Gastrocnemius medialis (tissue), 4 donors: Measurements from ENCODE around the gene MYL12B. TPM values are rescaled to one million over a fixed set of nuclear protein-coding genes. Genes with fewer than 3 reads are reported as not detected.

Source experiments
- ATAC-seq, 2 donors: fragments of 150-250 bp; one replicate each; pipeline ENCODE4 v1.9.1; 2016
- DNase-seq, 2 donors: peaks; one replicate each; pipeline ENCODE4 v3.0.0-alpha.2; 2019
- H3K27ac ChIP-seq, 4 donors: fragments of 200-600 bp; sonication (generic); 1 replicate in 1 of 4; 2 replicates in 3 of 4; pipeline ENCODE4 v1.5.1; 2016 to 2018; ENCODE audit warnings: mild to moderate bottlenecking in 2 of 4, moderate library complexity in 1 of 4
- H3K27me3 ChIP-seq, 3 donors: fragments of 200-600 bp; sonication (generic) in 2 of 3; 1 replicate in 1 of 3; 2 replicates in 2 of 3; pipeline versions ENCODE4 v1.5.1 to v1.6.0; 2016 to 2019; ENCODE audit warnings: mild to moderate bottlenecking in 1 of 3, moderate library complexity in 1 of 3
- H3K36me3 ChIP-seq, 2 donors: fragments of 200-600 bp; sonication (generic) in 1 of 2; one replicate each; pipeline ENCODE4 v1.5.1; 2017 to 2018
- H3K4me1 ChIP-seq, 2 donors: fragments of 200-600 bp; sonication (generic) in 1 of 2; one replicate each; pipeline ENCODE4 v1.5.1; 2016 to 2017; ENCODE audit warnings: mild to moderate bottlenecking in 2 of 2
- H3K4me3 ChIP-seq, 4 donors: fragments of 200-600 bp; sonication (generic) in 3 of 4; 1 replicate in 1 of 4; 2 replicates in 3 of 4; pipeline ENCODE4 v1.5.1; 2016 to 2019; ENCODE audit warnings: mild to moderate bottlenecking in 2 of 4
- H3K9me3 ChIP-seq, 3 donors: fragments of 200-600 bp; sonication (generic) in 2 of 3; 1 replicate in 1 of 3; 2 replicates in 2 of 3; pipeline ENCODE4 v1.5.1; 2016 to 2019
- CTCF ChIP-seq, 5 experiments: fragments of 450-650 bp in 3 of 5; fragments of 200-600 bp in 2 of 5; sonication (generic) in 2 of 5; IDR thresholded peaks in 4 of 5; conservative IDR thresholded peaks in 1 of 5; 1 replicate in 4 of 5; 2 replicates in 1 of 5; pipeline ENCODE4 v1.5.1; 2016 to 2019; ENCODE audit warnings: antibody characterized with exemption in 5 of 5, mild to moderate bottlenecking in 3 of 5, moderate library complexity in 3 of 5
- POLR2A ChIP-seq, 2 donors: fragments of 450-650 bp; IDR thresholded peaks; one replicate each; pipeline ENCODE4 v1.6.1; 2017; ENCODE audit warnings: antibody characterized with exemption in 2 of 2, mild to moderate bottlenecking in 2 of 2, moderate library complexity in 2 of 2
- in situ Hi-C, 4 donors: fragments of 200-750 bp; cut with MboI; loops; one replicate each; pipeline versions ENCODE4 v1.15.0 to v1.8.0; 2017; ENCODE audit warnings: low sequenced_read_pairs in 4 of 4
- intact Hi-C: fragments of 100-400 bp; cut with DNase I; formaldehyde crosslinking; loops from one replicate; pipeline ENCODE4 v1.15.1; 2023; ENCODE audit warnings: low total_unique reads
- total RNA-seq, 4 donors: library from RNA; depleted of rRNA; stranded (reverse); fragments of >200 nt; gene quantifications; one replicate each; pipeline versions ENCODE4 v1.1.0 to v1.2.3, GENCODE V29; 2016

MYL12B gene
- total RNA-seq, 4 donors from 2014 or later = 100 to 293 (median 185) TPM

- in situ Hi-C loops = no loop called here
- peak overlapping the region; percentile 32 to 49 (median 46) for H3K4me3 ChIP-seq
- ATAC-seq (peak; percentile 70 to 99), DNase-seq (peak; percentile 64 to 87)
- peaks cover 0 to 7% (median 0%) of the 10 kb centered on the region in 3 donors for H3K27me3 ChIP-seq
- H3K27ac ChIP-seq = no peak overlapping the region
- peaks cover 0 to 5% of the 10 kb centered on the region in 2 donors for H3K4me1 ChIP-seq
- H3K9me3 ChIP-seq = no peaks in the 10 kb centered on the region
- no peaks in the 10 kb centered on the region for H3K36me3 ChIP-seq
- intact Hi-C loops = no loop called here
- no peak for TF ChIP-seq CTCF (IDR thresholded peaks at IDR 0.05 in 4 of 5, conservative IDR thresholded peaks at IDR 0.05 in 1 of 5)
- TF ChIP-seq POLR2A (IDR thresholded peaks at IDR 0.05) = no peak
Observed at GRCh38 chr18:3297025-3297984, 35.4 kb downstream of the MYL12B start.

GRCh38 chr18:3304832-3305231, 42.9 kb downstream of the MYL12B start:
- no peaks in the 10 kb centered on the region for H3K36me3 ChIP-seq
- no peak for TF ChIP-seq CTCF (IDR thresholded peaks at IDR 0.05 in 4 of 5, conservative IDR thresholded peaks at IDR 0.05 in 1 of 5)
- no peak for TF ChIP-seq POLR2A (IDR thresholded peaks at IDR 0.05)
- H3K27me3 ChIP-seq = peaks cover 0 to 7% (median 0%) of the 10 kb centered on the region in 3 donors
- no peaks in the 10 kb centered on the region for H3K4me1 ChIP-seq
- intact Hi-C loops = no loop called here
- no peak for ATAC-seq
- H3K27ac ChIP-seq = no peak overlapping the region
- DNase-seq = no peak
- H3K9me3 ChIP-seq = no peaks in the 10 kb centered on the region
- in situ Hi-C loops = no loop called here
- no peak overlapping the region for H3K4me3 ChIP-seq

- no peaks in the 10 kb centered on the region for H3K4me1 ChIP-seq
- TF ChIP-seq POLR2A (IDR thresholded peaks at IDR 0.05) (no peak), CTCF (IDR thresholded peaks at IDR 0.05 in 4 of 5, conservative IDR thresholded peaks at IDR 0.05 in 1 of 5) (no peak)
- DNase-seq = no peak
- intact Hi-C loops (no loop called here), in situ Hi-C loops (no loop called here)
- no peak overlapping the region for H3K4me3 ChIP-seq
- peaks cover 0 to 2% (median 0%) of the 10 kb centered on the region in 3 donors for H3K27me3 ChIP-seq
- no peak for ATAC-seq
- H3K36me3 ChIP-seq = no peaks in the 10 kb centered on the region
- no peaks in the 10 kb centered on the region for H3K9me3 ChIP-seq
- no peak overlapping the region for H3K27ac ChIP-seq
Observed at GRCh38 chr18:3305354-3305762, 43.4 kb downstream of the MYL12B start.

- in situ Hi-C loops (no loop called here), intact Hi-C loops (no loop called here)
- DNase-seq (no peak), ATAC-seq (no peak)
- Histone ChIP-seq H3K4me1 (no peaks in the 10 kb centered on the region), H3K9me3 (no peaks in the 10 kb centered on the region), H3K27me3 (no peaks in the 10 kb centered on the region), H3K4me3 (no peak overlapping the region), H3K36me3 (no peaks in the 10 kb centered on the region), H3K27ac (no peak overlapping the region)
- TF ChIP-seq CTCF (IDR thresholded peaks at IDR 0.05 in 4 of 5, conservative IDR thresholded peaks at IDR 0.05 in 1 of 5) (no peak), POLR2A (IDR thresholded peaks at IDR 0.05) (no peak)
Observed at GRCh38 chr18:3305933-3306332, 44.0 kb downstream of the MYL12B start.
